GM18861 (cell line): ENCODE measurements around the gene RXRB.

Source experiments
- ATAC-seq: cut with Tn5 transposase; IDR thresholded peaks from one replicate; pipeline ENCODE4 v1.9.1; 2021; ENCODE audit not compliant: unreplicated experiment

Gene RXRB

DNA sequence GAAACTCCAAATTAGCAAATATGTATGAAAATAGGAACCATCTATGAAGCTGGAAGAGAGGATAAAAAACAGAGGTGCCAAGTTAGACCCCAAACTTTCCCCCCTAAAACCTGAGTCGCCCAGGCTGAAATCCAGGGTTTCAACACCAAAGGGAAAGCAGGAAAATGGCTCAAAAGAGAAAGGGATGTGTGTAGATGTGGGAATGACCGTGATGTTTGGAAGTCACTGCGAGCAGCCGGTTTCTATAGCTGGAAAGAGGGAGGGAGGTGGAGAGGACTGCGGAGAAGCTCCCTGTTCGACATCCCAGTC lies 12.3 kb upstream of the RXRB start:
- ATAC-seq, result no peak

- ATAC-seq, result no peak
Measured at GRCh38 chr6:33211666-33212422, 11.4 kb upstream of the RXRB start.

DNA sequence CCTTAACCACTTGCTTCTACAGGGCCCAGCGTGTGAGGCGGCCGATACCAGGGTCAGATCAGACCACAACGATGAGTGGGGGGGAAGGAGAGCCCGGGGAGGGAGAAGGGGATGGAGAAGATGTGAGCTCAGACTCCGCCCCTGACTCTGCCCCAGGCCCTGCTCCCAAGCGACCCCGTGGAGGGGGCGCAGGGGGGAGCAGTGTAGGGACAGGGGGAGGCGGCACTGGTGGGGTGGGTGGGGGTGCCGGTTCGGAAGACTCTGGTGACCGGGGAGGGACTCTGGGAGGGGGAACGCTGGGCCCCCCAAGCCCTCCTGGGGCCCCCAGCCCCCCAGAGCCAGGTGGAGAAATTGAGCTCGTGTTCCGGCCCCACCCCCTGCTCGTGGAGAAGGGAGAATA lies 10.7 kb upstream of the RXRB start:
- ATAC-seq, result no peak

- ATAC-seq, result no peak
Measured at GRCh38 chr6:33209856-33210255, 9.4 kb upstream of the RXRB start.

- ATAC-seq, result peak; percentile 39
Measured at GRCh38 chr6:33208091-33208967, 7.9 kb upstream of the RXRB start, which contains the start of gene RING1. TSS of gene RING1 (plus strand) at chr6:33208500. CDS start at chr6:33208823, 323 bp downstream.

DNA sequence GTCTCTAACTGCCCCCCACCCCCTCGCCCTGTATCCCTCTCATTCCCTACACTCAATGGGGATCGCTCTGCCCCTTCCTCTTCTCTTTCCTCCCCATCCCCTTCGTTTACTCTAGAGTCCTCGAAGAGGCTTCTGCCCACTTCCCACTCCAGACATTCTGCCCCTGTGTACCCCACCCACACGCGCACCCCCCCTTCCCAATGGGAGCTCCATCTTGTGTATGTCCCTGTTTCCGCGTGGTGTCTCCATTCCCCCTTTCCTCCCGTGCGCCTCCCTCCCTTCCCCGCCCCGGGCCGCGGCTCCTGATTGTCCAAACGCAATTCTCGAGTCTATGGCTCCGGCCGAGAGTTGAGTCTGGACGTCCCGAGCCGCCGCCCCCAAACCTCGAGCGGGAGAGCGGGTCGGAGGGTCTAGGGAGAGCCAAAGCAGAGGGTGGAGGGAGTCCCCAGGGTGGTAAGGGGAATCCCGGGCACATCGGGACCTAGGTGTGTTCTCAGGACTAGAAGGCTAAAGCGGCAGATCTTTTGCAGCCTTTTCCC lies 7.2 kb upstream of the RXRB start:
- ATAC-seq, result no peak

DNA sequence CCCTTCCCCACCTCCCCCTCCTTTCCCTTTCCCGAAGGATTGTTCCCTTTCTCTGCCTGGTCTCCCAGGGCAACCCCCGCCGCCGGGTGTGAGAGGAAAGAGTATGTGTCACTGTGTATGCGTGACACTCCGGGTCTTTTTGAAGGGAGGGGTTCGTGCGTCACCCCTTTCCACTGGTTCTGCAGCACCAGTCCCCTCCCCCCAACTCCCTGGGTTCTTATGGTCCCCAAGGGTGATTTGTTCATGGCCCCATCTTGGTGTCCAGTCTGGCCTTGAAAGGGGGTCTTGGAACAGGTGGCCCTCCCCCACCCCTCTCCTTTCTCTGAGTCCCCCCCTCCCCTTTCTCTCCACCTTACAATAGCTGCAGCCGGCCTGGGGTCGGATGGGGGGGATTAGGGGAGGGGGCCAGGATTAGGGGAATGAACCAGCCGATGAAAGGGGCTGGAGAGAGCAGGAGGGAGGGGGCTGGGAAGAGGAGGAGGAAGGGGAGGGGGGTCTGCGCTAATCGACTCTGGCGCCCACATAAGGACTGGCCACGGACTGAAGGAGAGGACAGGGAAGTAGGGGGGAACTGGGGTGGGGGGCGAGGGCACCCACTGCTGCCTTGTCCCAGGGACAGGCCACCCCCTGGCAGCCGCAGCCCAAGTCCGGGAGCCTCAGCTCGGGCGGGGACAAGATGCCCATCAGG lies 6.5 kb upstream of the RXRB start:
- no peak for ATAC-seq

- ATAC-seq, result no peak
Measured at GRCh38 chr6:33206027-33206863, 5.8 kb upstream of the RXRB start.

DNA sequence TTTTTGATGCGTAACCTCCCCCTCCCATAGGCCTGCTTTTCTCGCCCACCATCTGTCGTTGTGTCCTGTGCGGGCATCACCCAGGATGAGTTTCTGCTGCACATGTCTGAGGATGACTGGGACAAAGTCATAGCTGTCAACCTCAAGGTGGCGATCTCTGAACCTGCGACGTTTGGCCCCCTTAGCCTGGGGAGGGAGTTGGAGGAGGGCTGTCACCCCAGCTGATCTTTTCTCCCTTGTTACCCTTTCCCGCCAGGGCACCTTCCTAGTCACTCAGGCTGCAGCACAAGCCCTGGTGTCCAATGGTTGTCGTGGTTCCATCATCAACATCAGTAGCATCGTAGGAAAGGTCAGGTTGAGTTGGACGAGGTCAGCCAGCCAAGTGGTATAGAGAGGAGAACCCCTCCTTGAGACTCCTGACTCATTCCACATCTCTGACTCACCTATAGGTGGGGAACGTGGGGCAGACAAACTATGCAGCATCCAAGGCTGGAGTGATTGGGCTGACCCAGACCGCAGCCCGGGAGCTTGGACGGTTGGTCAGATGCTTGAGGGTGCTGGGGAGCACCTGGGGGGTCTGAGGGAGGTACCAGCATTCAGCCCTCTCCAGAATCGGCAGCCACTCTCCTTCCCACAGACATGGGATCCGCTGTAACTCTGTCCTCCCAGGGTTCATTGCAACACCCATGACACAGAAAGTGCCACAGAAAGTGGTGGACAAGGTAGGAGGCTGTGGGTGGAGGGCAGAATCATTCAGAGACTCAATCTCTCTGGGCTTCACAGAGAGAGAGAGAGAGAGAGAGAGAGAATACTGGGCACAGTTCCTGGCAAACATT lies 4.9 kb upstream of the RXRB start:
- ATAC-seq, result no peak

- peak; percentile 40 for ATAC-seq
Measured at GRCh38 chr6:33204415-33205190, 4.1 kb upstream of the RXRB start, which contains the start of gene HSD17B8. TSS of gene HSD17B8 (plus strand) at chr6:33204655. CDS start at chr6:33204669, 14 bp downstream.

DNA sequence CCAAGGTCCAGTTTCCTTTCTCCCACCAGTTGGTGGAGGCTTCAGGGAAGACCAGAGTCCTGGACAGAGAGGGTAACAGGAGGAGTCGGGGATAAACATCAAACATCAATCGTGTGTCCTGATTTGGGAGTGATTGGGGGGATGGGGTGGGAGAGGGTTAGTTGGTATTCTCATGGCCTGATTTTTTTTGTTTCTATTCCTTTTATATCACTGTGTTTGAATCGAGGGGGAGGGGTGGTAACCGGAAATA lies 3.6 kb upstream of the RXRB start:
- no peak for ATAC-seq

DNA sequence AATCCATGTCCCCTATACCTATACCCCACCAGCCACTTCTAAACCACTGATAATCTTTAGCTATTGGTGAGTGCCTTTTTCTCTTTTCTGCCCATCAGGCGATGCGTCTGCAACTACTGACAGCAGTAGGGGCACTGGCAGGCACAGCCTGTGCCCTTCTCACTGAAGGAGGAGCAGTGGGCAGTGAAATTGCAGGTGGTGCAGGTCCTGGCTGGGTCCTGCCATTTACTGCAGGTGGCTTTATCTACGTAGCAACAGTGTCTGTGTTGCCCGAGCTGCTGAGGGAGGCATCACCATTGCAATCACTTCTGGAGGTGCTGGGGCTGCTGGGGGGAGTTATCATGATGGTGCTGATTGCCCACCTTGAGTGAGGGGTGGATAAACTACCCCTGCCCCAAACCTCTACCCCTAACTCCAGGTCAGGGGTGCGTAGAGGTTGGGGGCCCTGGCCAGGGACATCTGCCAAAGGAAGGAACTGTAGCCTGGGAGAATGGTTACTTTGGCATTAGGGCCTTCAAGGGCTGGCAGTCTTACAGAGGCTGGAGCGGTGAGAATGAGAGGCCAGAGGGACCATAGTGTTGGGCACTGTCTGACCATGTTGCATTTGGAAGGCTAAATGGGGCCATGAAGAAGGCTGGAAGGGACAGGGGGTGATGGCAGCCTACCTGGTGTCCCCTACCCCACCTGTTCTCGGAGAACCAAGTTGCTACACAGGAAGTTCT lies 3.1 kb upstream of the RXRB start:
- ATAC-seq, result no peak

DNA sequence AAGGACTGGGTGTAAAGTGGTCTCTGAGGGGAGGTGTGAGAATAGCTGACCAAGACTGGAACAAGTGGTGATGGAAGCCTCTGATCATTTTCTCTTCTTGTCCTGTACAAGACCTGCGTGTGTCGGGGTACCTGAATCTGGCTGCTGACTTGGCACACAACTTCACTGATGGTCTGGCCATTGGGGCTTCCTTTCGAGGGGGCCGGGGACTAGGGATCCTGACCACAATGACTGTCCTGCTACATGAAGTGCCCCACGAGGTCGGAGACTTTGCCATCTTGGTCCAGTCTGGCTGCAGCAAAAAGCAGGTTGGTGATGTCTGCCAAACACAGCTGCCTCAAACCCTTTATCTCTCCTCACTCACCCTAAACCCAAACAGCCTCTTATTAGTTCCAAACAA lies 2.3 kb upstream of the RXRB start:
- ATAC-seq, result no peak

DNA sequence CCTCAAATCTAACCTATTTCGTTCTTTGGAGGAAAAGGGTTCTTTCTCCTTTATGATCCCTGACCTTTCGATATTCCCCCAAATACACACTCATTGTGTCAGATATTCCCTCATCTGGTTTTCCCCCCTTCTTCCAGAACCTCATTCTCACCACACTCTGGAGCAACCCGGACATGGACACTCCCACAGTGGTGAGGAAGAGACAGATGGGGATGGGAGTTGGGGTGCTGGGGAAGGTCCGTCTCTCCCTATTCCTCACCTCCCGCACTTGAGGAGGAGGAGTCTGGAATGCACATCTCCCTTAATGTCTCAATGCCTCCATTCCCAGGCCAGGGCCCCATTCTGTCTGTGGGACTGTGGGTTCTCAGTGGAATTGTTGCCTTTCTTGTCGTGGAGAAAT lies 1.5 kb upstream of the RXRB start:
- no peak for ATAC-seq

GRCh38 chr6:33201147-33201545 lies 681 bp upstream of the RXRB start:
- no peak for ATAC-seq

- no peak for ATAC-seq
Measured at GRCh38 chr6:33199687-33200218, 712 bp downstream of the RXRB start.

GRCh38 chr6:33198853-33199436 lies 1.5 kb downstream of the RXRB start:
- ATAC-seq, result no peak
